Ishikawa (cell line): Measurements from ENCODE around the gene AP1B1.

Source experiments
- CEBPB ChIP-seq: IDR thresholded peaks from 2 replicates; pipeline ENCODE4 v1.6.1; 2012
- CREB1 ChIP-seq: IDR thresholded peaks from 2 replicates; pipeline ENCODE4 v1.6.1; 2012; ENCODE audit warnings: low read depth
- EGR1 ChIP-seq: IDR thresholded peaks from 2 replicates; pipeline ENCODE4 v1.6.1; 2012
- EP300 ChIP-seq: IDR thresholded peaks from 2 replicates; pipeline ENCODE4 v1.6.1; 2012; ENCODE audit warnings: borderline replicate concordance
- FOXM1 ChIP-seq: IDR thresholded peaks from 2 replicates; pipeline ENCODE4 v1.6.1; 2012; ENCODE audit warnings: low read depth, borderline replicate concordance
- MAX ChIP-seq: IDR thresholded peaks from 2 replicates; pipeline ENCODE4 v1.6.1; 2012
- NFIC ChIP-seq: IDR thresholded peaks from 2 replicates; pipeline ENCODE4 v1.6.1; 2012
- RAD21 ChIP-seq: IDR thresholded peaks from 2 replicates; pipeline ENCODE4 v1.6.1; 2012; ENCODE audit warnings: low read depth
- TAF1 ChIP-seq: IDR thresholded peaks from 2 replicates; pipeline ENCODE4 v1.6.1; 2012; ENCODE audit warnings: low read depth, mild to moderate bottlenecking
- TCF12 ChIP-seq: IDR thresholded peaks from 2 replicates; pipeline ENCODE4 v1.6.1; 2012; ENCODE audit warnings: low read depth
- TEAD4 ChIP-seq: IDR thresholded peaks from 2 replicates; pipeline ENCODE4 v1.6.1; 2012
- YY1 ChIP-seq: IDR thresholded peaks from 2 replicates; pipeline ENCODE4 v1.6.1; 2012; ENCODE audit warnings: low read depth
- ZBTB7A ChIP-seq: IDR thresholded peaks from 2 replicates; pipeline ENCODE4 v1.6.1; 2012; ENCODE audit warnings: low read depth
- TF ChIP-seq, protein P1 (sequence below): IDR thresholded peaks from 2 replicates; pipeline ENCODE4 v1.6.1; 2012
- TF ChIP-seq, protein P2 (sequence below): IDR thresholded peaks from 2 replicates; pipeline ENCODE4 v1.6.1; 2012; ENCODE audit warnings: low read depth, mild to moderate bottlenecking

Gene AP1B1

DNA sequence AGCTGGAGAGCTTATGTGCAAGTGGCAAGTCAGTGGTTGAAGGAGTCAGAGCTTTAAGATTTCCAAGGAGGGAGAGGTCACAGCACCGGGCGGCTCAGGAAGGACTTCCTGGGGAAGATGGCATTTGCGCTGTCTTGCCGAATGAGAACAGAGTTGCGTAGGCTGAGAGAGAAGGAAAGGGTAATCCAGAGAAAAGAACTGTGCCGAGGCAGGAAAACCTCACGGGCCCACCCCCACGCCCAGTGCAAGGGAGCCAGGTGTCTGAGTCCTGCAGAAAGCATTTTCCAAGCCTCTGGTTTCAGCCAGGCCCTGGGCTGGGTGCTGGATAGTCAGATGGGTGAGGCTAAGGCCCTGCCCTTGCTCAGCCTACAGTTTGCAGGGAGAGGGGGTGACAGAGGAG, 3.2 kb upstream of the AP1B1 start:
- TF ChIP-seq RAD21 (no peak), TCF12 (no peak), NFIC (no peak), MAX (no peak), EGR1 (no peak), TAF1 (no peak), TEAD4 (no peak), CEBPB (no peak), EP300 (no peak), FOXM1 (no peak), YY1 (no peak), ZBTB7A (no peak), CREB1 (no peak)
- TF ChIP-seq, protein P1, sequence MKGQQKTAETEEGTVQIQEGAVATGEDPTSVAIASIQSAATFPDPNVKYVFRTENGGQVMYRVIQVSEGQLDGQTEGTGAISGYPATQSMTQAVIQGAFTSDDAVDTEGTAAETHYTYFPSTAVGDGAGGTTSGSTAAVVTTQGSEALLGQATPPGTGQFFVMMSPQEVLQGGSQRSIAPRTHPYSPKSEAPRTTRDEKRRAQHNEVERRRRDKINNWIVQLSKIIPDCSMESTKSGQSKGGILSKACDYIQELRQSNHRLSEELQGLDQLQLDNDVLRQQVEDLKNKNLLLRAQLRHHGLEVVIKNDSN = no peak
- TF ChIP-seq, protein P2, sequence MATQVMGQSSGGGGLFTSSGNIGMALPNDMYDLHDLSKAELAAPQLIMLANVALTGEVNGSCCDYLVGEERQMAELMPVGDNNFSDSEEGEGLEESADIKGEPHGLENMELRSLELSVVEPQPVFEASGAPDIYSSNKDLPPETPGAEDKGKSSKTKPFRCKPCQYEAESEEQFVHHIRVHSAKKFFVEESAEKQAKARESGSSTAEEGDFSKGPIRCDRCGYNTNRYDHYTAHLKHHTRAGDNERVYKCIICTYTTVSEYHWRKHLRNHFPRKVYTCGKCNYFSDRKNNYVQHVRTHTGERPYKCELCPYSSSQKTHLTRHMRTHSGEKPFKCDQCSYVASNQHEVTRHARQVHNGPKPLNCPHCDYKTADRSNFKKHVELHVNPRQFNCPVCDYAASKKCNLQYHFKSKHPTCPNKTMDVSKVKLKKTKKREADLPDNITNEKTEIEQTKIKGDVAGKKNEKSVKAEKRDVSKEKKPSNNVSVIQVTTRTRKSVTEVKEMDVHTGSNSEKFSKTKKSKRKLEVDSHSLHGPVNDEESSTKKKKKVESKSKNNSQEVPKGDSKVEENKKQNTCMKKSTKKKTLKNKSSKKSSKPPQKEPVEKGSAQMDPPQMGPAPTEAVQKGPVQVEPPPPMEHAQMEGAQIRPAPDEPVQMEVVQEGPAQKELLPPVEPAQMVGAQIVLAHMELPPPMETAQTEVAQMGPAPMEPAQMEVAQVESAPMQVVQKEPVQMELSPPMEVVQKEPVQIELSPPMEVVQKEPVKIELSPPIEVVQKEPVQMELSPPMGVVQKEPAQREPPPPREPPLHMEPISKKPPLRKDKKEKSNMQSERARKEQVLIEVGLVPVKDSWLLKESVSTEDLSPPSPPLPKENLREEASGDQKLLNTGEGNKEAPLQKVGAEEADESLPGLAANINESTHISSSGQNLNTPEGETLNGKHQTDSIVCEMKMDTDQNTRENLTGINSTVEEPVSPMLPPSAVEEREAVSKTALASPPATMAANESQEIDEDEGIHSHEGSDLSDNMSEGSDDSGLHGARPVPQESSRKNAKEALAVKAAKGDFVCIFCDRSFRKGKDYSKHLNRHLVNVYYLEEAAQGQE = no peak

DNA sequence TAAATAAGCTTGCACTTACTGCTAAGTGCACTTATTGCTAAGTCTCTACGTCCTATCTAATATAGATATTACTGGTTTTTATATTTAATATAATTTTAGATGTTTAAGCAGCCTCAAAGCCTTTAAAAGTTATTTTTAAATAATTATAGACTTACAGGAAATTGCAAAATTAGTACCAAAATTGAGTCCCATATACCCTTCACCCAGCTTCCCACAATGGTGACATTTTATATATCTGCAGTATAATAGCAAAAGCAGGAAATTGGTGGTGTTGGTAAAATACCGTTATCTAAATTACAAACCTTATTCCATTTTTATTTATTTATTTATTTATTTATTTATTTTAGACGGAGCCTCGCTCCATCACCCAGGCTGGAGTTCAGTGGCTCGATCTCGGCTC, 1.9 kb upstream of the AP1B1 start:
- TF ChIP-seq YY1 (no peak), NFIC (no peak), TAF1 (no peak), TCF12 (no peak)
- TF ChIP-seq, protein P1 = no peak

- TF ChIP-seq, protein P2 = no peak
- TF ChIP-seq EP300 = no peak
- no peak for TF ChIP-seq CREB1
- no peak for TF ChIP-seq EGR1
- TF ChIP-seq TEAD4 = no peak
- no peak for TF ChIP-seq TCF12
- TF ChIP-seq FOXM1 = no peak
- no peak for TF ChIP-seq MAX
- TF ChIP-seq YY1 = no peak
- TF ChIP-seq, protein P1 = no peak
- no peak for TF ChIP-seq RAD21
- TF ChIP-seq ZBTB7A = no peak
Observed at GRCh38 chr22:29388759-29389090, 355 bp upstream of the AP1B1 start.

DNA sequence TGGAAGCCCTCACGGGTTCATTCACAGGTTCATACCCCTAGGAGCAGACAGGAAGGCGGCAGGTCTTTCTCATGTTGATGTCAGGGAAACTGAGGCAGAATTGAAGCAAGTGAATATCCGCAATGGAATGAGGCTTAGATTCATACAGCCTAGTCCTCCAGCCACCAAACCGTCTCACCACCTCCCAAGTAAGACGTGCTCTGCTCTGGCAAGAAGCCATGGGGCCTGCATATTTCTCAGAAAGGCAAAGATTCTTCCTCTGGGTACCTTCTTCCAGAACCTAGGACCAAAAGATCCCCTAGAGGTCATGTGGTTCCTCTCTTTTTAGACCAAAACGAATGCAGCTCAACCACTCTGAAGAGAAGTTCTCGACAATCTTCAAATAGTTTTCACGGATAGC, 1.7 kb downstream of the AP1B1 start:
- TF ChIP-seq EGR1 = no peak
- TF ChIP-seq ZBTB7A = no peak
- TF ChIP-seq, protein P2 = no peak
- TF ChIP-seq TEAD4 = no peak
- TF ChIP-seq FOXM1 = no peak
- TF ChIP-seq RAD21 = no peak
- TF ChIP-seq TAF1 = no peak
- no peak for TF ChIP-seq EP300
- TF ChIP-seq YY1 = no peak
- no peak for TF ChIP-seq MAX
- no peak for TF ChIP-seq CREB1
- no peak for TF ChIP-seq TCF12
- TF ChIP-seq, protein P1 = no peak
- no peak for TF ChIP-seq CEBPB
- no peak for TF ChIP-seq NFIC
